Measurements from ENCODE around the gene SHLD3. TPM values are rescaled to one million over a fixed set of nuclear protein-coding genes. Genes with fewer than 3 reads are reported as not detected.

Gene SHLD3
- total and polyA plus RNA-seq, 11 donors = 1.3 to 2.8 (median 2.0) TPM

GRCh38 chr5:65647941-65648340 lies 23.1 kb downstream of the SHLD3 start:
- H3K36me3 ChIP-seq = peaks cover 0 to 79% (median 52%) of the 10 kb centered on the region in 9 donors
- H3K9me3 ChIP-seq = no peaks in the 10 kb centered on the region
- intact Hi-C loops (cut with DNase I) = no loop called here
- H3K4me3 ChIP-seq = no peak overlapping the region
- no peaks in the 10 kb centered on the region for H3K27me3 ChIP-seq
- no peak for DNase-seq
- H3K4me1 ChIP-seq = no peaks in the 10 kb centered on the region
- no peak for ATAC-seq
- H3K27ac ChIP-seq = no peak overlapping the region
- TF ChIP-seq POLR2A (IDR thresholded peaks at IDR 0.05) (no peak), CTCF (IDR thresholded peaks at IDR 0.05) (no peak)

DNA sequence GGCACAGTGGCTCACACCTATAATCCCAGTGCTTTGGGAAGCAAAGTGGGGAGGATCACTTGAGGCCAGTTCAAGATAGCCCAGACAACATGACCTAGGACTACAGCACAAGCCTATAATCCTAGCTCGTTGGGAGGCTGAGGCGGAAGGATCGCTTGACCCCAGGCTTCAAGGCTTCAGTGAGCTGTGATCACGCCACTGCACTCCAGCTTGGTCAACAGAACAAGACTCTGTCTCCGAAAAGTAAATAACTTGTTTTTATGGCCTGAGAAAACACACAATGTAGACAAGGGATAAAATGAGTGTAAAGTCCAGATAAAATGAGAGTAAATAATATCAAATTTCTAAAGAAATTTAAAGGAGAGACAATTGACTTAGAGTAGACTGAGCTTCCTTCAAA lies 26.3 kb downstream of the SHLD3 start:
- DNase-seq = no peak
- H3K4me1 ChIP-seq = no peaks in the 10 kb centered on the region
- 76 to 85% (median 83%) methylated on average over 5 of the region's 5 CpGs for WGBS, 4 donors
- H3K36me3 ChIP-seq = peaks cover 0 to 89% (median 54%) of the 10 kb centered on the region in 9 donors
- TF ChIP-seq CTCF (IDR thresholded peaks at IDR 0.05) = no peak
- no peak for TF ChIP-seq POLR2A (IDR thresholded peaks at IDR 0.05)
- no peaks in the 10 kb centered on the region for H3K27me3 ChIP-seq
- intact Hi-C loops (cut with DNase I) = no loop called here
- no peak for ATAC-seq
- H3K9me3 ChIP-seq = no peaks in the 10 kb centered on the region
- no peak overlapping the region for H3K27ac ChIP-seq
- no peak overlapping the region for H3K4me3 ChIP-seq

DNA sequence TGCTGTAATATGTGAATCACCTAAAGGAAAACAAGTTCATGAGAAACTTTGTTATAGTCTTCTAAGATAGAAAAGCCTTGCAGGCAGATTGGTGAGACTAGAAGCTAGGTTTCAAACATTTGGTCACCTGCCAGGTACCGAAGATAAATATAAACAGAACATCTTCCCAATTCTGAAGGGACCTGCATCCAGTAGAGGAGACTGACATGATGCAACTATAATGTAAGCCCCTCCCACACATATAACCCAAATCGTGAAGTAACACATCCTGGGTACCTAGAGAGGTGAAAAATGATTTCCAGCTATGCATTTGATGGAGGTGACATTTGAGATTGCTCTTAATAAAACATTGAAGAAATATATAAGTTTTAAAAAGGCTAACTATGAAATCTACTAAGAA lies 29.9 kb downstream of the SHLD3 start:
- Histone ChIP-seq H3K4me3 (no peak overlapping the region), H3K27me3 (no peaks in the 10 kb centered on the region), H3K9me3 (no peaks in the 10 kb centered on the region), H3K4me1 (no peaks in the 10 kb centered on the region), H3K36me3 (peaks cover 0 to 75% (median 49%) of the 10 kb centered on the region in 9 donors), H3K27ac (no peak overlapping the region)
- no peak for TF ChIP-seq POLR2A (IDR thresholded peaks at IDR 0.05)
- TF ChIP-seq CTCF (IDR thresholded peaks at IDR 0.05) = no peak
- DNase-seq (no peak), ATAC-seq (no peak)
- intact Hi-C loops (cut with DNase I) = no loop called here
- WGBS, 4 donors = 83 to 94% (median 89%) methylated on average over 2 of the region's 2 CpGs

DNA sequence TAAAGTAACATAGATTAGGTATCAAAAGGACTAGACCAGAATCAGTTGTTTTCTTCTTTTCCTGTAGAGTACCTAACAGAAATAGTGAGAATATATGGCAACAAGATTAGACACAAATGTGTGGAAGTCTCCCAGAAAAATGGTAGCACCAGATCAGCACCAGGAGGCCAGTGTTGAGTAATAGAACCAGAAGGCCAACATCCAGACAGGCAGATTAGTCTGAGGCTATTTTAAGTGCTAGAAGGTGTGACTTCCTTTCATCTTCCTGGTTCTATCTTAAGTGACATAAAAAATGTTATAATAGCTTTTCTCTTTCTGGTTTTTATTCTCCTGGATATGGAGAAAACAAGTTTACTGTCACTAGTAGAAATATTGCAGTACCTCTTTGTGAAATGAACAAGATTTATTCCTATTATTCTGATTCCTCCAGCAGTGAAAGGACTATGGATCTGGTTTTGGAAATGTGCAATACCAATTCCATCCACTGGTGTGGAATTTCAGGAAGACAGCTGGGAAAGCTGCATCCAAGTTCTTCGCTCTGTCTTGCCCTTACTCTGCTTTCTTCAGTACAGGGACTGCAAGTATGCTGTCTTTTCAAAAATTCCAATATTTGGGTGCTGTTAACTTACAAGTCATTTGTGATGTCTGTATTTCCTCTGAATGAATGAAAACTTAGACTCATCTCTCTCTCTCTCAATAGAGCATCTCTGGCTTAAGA lies 39.1 kb downstream of the SHLD3 start:
- H3K4me1 ChIP-seq = peaks cover 0 to 9% (median 0%) of the 10 kb centered on the region in 12 donors
- peaks cover 0 to 91% (median 77%) of the 10 kb centered on the region in 9 donors for H3K36me3 ChIP-seq
- H3K4me3 ChIP-seq = no peak overlapping the region
- TF ChIP-seq POLR2A (IDR thresholded peaks at IDR 0.05) (no peak), CTCF (IDR thresholded peaks at IDR 0.05) (peak in 7 of 12 donors; percentile 12 to 59 (median 32))
- intact Hi-C loops (cut with DNase I) = no loop called here
- no peak for DNase-seq
- peak in 3 of 4 donors; percentile 55 to 78 (median 67) for ATAC-seq
- no peaks in the 10 kb centered on the region for H3K27me3 ChIP-seq
- no peaks in the 10 kb centered on the region for H3K9me3 ChIP-seq
- WGBS, 4 donors = 61 to 74% (median 67%) methylated on average over 1 of the region's 1 CpG
- peak overlapping the region in 1 of 12 donors; percentile 8 for H3K27ac ChIP-seq

All from heart left ventricle (tissue), 16 donors.